H1 (cell line): Measurements from ENCODE around the gene ANGEL2.

Experiments
- CTCF ChIP-seq, 3 experiments: IDR thresholded peaks; 1 replicate in 2 of 3; 2 replicates in 1 of 3; pipeline versions ENCODE4 v1.5.1 to v1.6.1; 2011; ENCODE audit warnings: low read length in 3 of 3, mild to moderate bottlenecking in 3 of 3, inconsistent platforms in 2 of 3, low read depth in 1 of 3, moderate library complexity in 1 of 3; ENCODE audit not compliant: insufficient read depth in 1 of 3; ENCODE audit errors: control extremely low read depth in 1 of 3
- E2F6 ChIP-seq: IDR thresholded peaks from 2 replicates; pipeline ENCODE4 v1.6.1; 2012; ENCODE audit warnings: inconsistent platforms
- EP300 ChIP-seq, 2 experiments: IDR thresholded peaks; 1 replicate in 1 of 2; 2 replicates in 1 of 2; pipeline ENCODE4 v1.6.1; 2011 to 2012; ENCODE audit warnings: low read depth in 2 of 2, low read length in 2 of 2, mild to moderate bottlenecking in 2 of 2, borderline replicate concordance in 1 of 2, inconsistent platforms in 1 of 2, moderate library complexity in 1 of 2
- HDAC2 ChIP-seq, 2 experiments: fragments of 300-600 bp in 1 of 2; sonication (generic) in 1 of 2; IDR thresholded peaks; 2 replicates each; pipeline ENCODE4 v1.6.1; 2011 to 2012; ENCODE audit warnings: low read depth in 2 of 2, low read length in 2 of 2, mild to moderate bottlenecking in 2 of 2, moderate library complexity in 2 of 2, borderline replicate concordance in 1 of 2, inconsistent platforms in 1 of 2

- TF ChIP-seq E2F6, result no peak
- no peak for TF ChIP-seq EP300 (IDR thresholded peaks at IDR 0.05; ENCODE audit: borderline replicate concordance in 1 of 2, low read depth in 2 of 2, low read length in 2 of 2)
- TF ChIP-seq HDAC2 (IDR thresholded peaks at IDR 0.05; ENCODE audit: borderline replicate concordance in 1 of 2, low read depth in 2 of 2, low read length in 2 of 2), result no peak
- TF ChIP-seq CTCF (IDR thresholded peaks at IDR 0.05; ENCODE audit: control extremely low read depth in 1 of 3, insufficient read depth in 1 of 3, low read depth in 1 of 3, low read length in 3 of 3), result no peak
Observed at GRCh38 chr1:212954514-212954913, 61.2 kb downstream of the ANGEL2 start.
